Upper lobe of left lung (tissue), 4 donors: ENCODE results near the gene MAP3K6.

Source experiments
- POLR2A ChIP-seq, 4 donors: fragments of 450-650 bp; IDR thresholded peaks; one replicate each; pipeline ENCODE4 v1.5.1; 2016 to 2017; ENCODE audit warnings: antibody characterized with exemption in 4 of 4, mild to moderate bottlenecking in 2 of 4
- TF ChIP-seq, protein P1 (sequence below), 6 experiments: fragments of 450-650 bp in 4 of 6; fragments of 200-600 bp in 2 of 6; sonication (generic) in 2 of 6; IDR thresholded peaks; one replicate each; pipeline ENCODE4 v1.5.1; 2016 to 2019; ENCODE audit warnings: antibody characterized with exemption in 6 of 6

DNA sequence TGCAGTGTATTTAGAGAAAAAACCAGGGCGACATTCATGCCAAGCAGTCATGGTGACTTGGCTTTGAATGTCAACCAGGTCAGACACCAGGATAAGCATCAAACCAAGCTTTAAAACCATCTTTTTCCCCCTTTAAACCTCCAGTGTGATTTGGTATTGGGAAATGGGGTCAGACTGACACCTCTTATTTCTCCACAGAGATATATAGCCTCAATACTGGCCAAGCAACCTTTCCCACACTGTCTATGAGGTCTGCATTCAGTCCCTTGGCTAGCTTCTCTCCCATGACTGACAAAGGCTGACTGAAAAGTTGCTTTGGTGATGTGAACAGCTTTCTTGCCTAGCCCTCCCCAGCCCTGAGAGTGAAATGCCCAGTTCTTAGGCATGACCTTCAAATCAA, 47.3 kb upstream of the MAP3K6 start:
- no peak for TF ChIP-seq POLR2A (IDR thresholded peaks at IDR 0.05)
- TF ChIP-seq, protein P1, sequence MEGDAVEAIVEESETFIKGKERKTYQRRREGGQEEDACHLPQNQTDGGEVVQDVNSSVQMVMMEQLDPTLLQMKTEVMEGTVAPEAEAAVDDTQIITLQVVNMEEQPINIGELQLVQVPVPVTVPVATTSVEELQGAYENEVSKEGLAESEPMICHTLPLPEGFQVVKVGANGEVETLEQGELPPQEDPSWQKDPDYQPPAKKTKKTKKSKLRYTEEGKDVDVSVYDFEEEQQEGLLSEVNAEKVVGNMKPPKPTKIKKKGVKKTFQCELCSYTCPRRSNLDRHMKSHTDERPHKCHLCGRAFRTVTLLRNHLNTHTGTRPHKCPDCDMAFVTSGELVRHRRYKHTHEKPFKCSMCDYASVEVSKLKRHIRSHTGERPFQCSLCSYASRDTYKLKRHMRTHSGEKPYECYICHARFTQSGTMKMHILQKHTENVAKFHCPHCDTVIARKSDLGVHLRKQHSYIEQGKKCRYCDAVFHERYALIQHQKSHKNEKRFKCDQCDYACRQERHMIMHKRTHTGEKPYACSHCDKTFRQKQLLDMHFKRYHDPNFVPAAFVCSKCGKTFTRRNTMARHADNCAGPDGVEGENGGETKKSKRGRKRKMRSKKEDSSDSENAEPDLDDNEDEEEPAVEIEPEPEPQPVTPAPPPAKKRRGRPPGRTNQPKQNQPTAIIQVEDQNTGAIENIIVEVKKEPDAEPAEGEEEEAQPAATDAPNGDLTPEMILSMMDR (IDR thresholded peaks at IDR 0.05): no peak
